Neural crest cell (in vitro differentiated cells): ENCODE measurements around the gene IL36A. TPM values are rescaled to one million over a fixed set of nuclear protein-coding genes. Genes with fewer than 3 reads are reported as not detected.

Experiments used
- DNase-seq: peaks from one replicate; pipeline ENCODE4 v3.0.0; 2021; ENCODE audit warnings: low read depth, mixed read lengths, low spot score
- H3K27ac Mint-ChIP-seq: one replicate; pipeline ENCODE4 v1.8.0; 2021; ENCODE audit warnings: mild to moderate bottlenecking, mixed read lengths; ENCODE audit not compliant: unreplicated experiment
- H3K27me3 Mint-ChIP-seq: 2 replicates; pipeline ENCODE4 v1.8.0; 2021; ENCODE audit warnings: low read depth, mild to moderate bottlenecking, mixed read lengths
- H3K36me3 Mint-ChIP-seq: 2 replicates; pipeline ENCODE4 v1.8.0; 2021; ENCODE audit warnings: low read depth, mild to moderate bottlenecking, mixed read lengths
- H3K4me1 Mint-ChIP-seq: 2 replicates; pipeline ENCODE4 v1.8.0; 2021; ENCODE audit warnings: mixed read lengths
- H3K4me3 Mint-ChIP-seq: one replicate; pipeline ENCODE4 v1.8.0; 2021; ENCODE audit warnings: mild to moderate bottlenecking, mixed read lengths
- H3K9me3 Mint-ChIP-seq: 2 replicates; pipeline ENCODE4 v1.8.0; 2021; ENCODE audit warnings: mixed read lengths
- CTCF ChIP-seq: fragments of 200-600 bp; sonication (generic); conservative IDR thresholded peaks from 2 replicates; pipeline ENCODE4 v1.5.0; 2021; ENCODE audit warnings: antibody characterized with exemption, mild to moderate bottlenecking
- total RNA-seq: library from RNA; stranded (reverse); gene quantifications from 2 replicates; pipeline ENCODE4 v1.2.1, GENCODE V29; 2021

IL36A gene
- total RNA-seq, 1 donor from 2014 or later = not detected

GRCh38 chr2:112979731-112980130 lies 25.5 kb upstream of the IL36A start:
- no peak for DNase-seq
- Mint-ChIP-seq H3K27ac (no peak overlapping the region), H3K4me1 (no peaks in the 10 kb centered on the region), H3K36me3 (no peaks in the 10 kb centered on the region), H3K9me3 (no peaks in the 10 kb centered on the region), H3K27me3 (peaks cover 31% of the 10 kb centered on the region), H3K4me3 (no peak overlapping the region)
- no peak for TF ChIP-seq CTCF

GRCh38 chr2:112980537-112980936 lies 24.7 kb upstream of the IL36A start:
- H3K4me1 Mint-ChIP-seq = no peaks in the 10 kb centered on the region
- H3K9me3 Mint-ChIP-seq = no peaks in the 10 kb centered on the region
- H3K27ac Mint-ChIP-seq = no peak overlapping the region
- H3K27me3 Mint-ChIP-seq = peaks cover 28% of the 10 kb centered on the region
- TF ChIP-seq CTCF = no peak
- DNase-seq = no peak
- no peaks in the 10 kb centered on the region for H3K36me3 Mint-ChIP-seq
- H3K4me3 Mint-ChIP-seq = no peak overlapping the region

- TF ChIP-seq CTCF = no peak
- Mint-ChIP-seq H3K27me3 (peaks cover 10% of the 10 kb centered on the region), H3K36me3 (peaks cover 2% of the 10 kb centered on the region), H3K9me3 (peaks cover 15% of the 10 kb centered on the region), H3K4me3 (no peak overlapping the region), H3K4me1 (no peaks in the 10 kb centered on the region), H3K27ac (no peak overlapping the region)
- no peak for DNase-seq
Measured at GRCh38 chr2:112985090-112985489, 20.2 kb upstream of the IL36A start.

- Mint-ChIP-seq H3K9me3 (peaks cover 19% of the 10 kb centered on the region), H3K36me3 (peaks cover 5% of the 10 kb centered on the region), H3K4me3 (no peak overlapping the region), H3K27me3 (peaks cover 30% of the 10 kb centered on the region), H3K4me1 (no peaks in the 10 kb centered on the region), H3K27ac (no peak overlapping the region)
- DNase-seq = no peak
- TF ChIP-seq CTCF = no peak
Measured at GRCh38 chr2:112989611-112990010, 15.6 kb upstream of the IL36A start.

GRCh38 chr2:112993831-112994230 lies 11.4 kb upstream of the IL36A start:
- Mint-ChIP-seq H3K9me3 (peaks cover 12% of the 10 kb centered on the region), H3K4me1 (no peaks in the 10 kb centered on the region), H3K36me3 (peaks cover 3% of the 10 kb centered on the region), H3K27ac (no peak overlapping the region), H3K4me3 (no peak overlapping the region), H3K27me3 (peaks cover 37% of the 10 kb centered on the region)
- DNase-seq = no peak
- no peak for TF ChIP-seq CTCF

- H3K27me3 Mint-ChIP-seq = peaks cover 37% of the 10 kb centered on the region
- H3K27ac Mint-ChIP-seq = no peak overlapping the region
- no peak overlapping the region for H3K4me3 Mint-ChIP-seq
- no peak for DNase-seq
- H3K4me1 Mint-ChIP-seq = no peaks in the 10 kb centered on the region
- peaks cover 14% of the 10 kb centered on the region for H3K9me3 Mint-ChIP-seq
- H3K36me3 Mint-ChIP-seq = peaks cover 3% of the 10 kb centered on the region
- no peak for TF ChIP-seq CTCF
Measured at GRCh38 chr2:112994648-112995047, 10.6 kb upstream of the IL36A start.
